Smooth muscle cell (in vitro differentiated cells): ENCODE measurements around the gene CCDC182. TPM values are rescaled to one million over a fixed set of nuclear protein-coding genes. Genes with fewer than 3 reads are reported as not detected.
A peak's percentile ranks its signal among the peaks of the same experiment; 100 is the strongest.

Source experiments
- DNase-seq: peaks from one replicate; lab custom pipeline; 2025; ENCODE audit not compliant: unreplicated experiment; lab: John Stamatoyannopoulos, UW
- H2AFZ ChIP-seq: fragments of 200-600 bp; sonication (generic); 2 replicates; pipeline ENCODE4 v1.6.0; 2016; ENCODE audit warnings: antibody characterized with exemption, low read depth, mild to moderate bottlenecking
- H3F3A ChIP-seq: fragments of 200-600 bp; sonication (generic); 2 replicates; pipeline ENCODE4 v1.6.0; 2017; ENCODE audit warnings: antibody characterized with exemption, low read depth
- H3K27ac ChIP-seq: fragments of 200-600 bp; sonication (generic); 2 replicates; pipeline ENCODE4 v1.5.1; 2016; ENCODE audit warnings: low read depth, mild to moderate bottlenecking
- H3K27me3 ChIP-seq: fragments of 200-600 bp; sonication (generic); 2 replicates; pipeline ENCODE4 v1.6.1; 2016; ENCODE audit warnings: low read depth, mild to moderate bottlenecking
- H3K36me3 ChIP-seq: fragments of 200-600 bp; sonication (generic); 2 replicates; pipeline ENCODE4 v1.5.1; 2016; ENCODE audit warnings: low read depth
- H3K4me1 ChIP-seq: fragments of 200-600 bp; sonication (generic); 2 replicates; pipeline ENCODE4 v1.5.1; 2016; ENCODE audit warnings: low read depth
- H3K4me2 ChIP-seq: fragments of 200-600 bp; sonication (generic); 2 replicates; pipeline ENCODE4 v1.6.0; 2016; ENCODE audit warnings: mild to moderate bottlenecking
- H3K4me3 ChIP-seq: fragments of 200-600 bp; sonication (generic); 2 replicates; pipeline ENCODE4 v1.5.1; 2016; ENCODE audit warnings: mild to moderate bottlenecking
- H3K79me2 ChIP-seq: fragments of 200-600 bp; sonication (generic); 2 replicates; pipeline ENCODE4 v1.6.0; 2016; ENCODE audit warnings: low read depth, mild to moderate bottlenecking
- H3K9ac ChIP-seq: fragments of 200-600 bp; sonication (generic); 2 replicates; pipeline ENCODE4 v1.6.0; 2016; ENCODE audit warnings: low read depth
- H3K9me3 ChIP-seq: fragments of 200-600 bp; sonication (generic); replicated peaks from 2 replicates; pipeline ENCODE4 v1.5.1; 2016; ENCODE audit warnings: low read depth
- H4K20me1 ChIP-seq: fragments of 200-600 bp; sonication (generic); 2 replicates; pipeline ENCODE4 v1.6.0; 2016; ENCODE audit warnings: low read depth
- WGBS: methylation state at CpG from one replicate; pipeline ENCODE4 v1.1.7; 2016; ENCODE audit warnings: low lambda C conversion rate; 5-methylcytosine and 5-hydroxymethylcytosine counted together
- polyA plus RNA-seq: library from polyadenylated mRNA; unstranded; fragments of >200 nt; fragmentation: Nextera tagmentation; extraction: Ambion mirVana; gene quantifications from 2 replicates; pipeline ENCODE4 v1.2.1, GENCODE V29; 2016
- total RNA-seq: library from RNA; depleted of rRNA; stranded (reverse); fragments of >200 nt; gene quantifications from 2 replicates; pipeline ENCODE4 v1.2.3, GENCODE V29; 2014
- TF ChIP-seq, protein P1 (sequence below): fragments of 200-600 bp; sonication (generic); IDR thresholded peaks from 2 replicates; pipeline ENCODE4 v1.5.1; 2017; ENCODE audit warnings: borderline replicate concordance, mild to moderate bottlenecking, antibody characterized with exemption; ENCODE audit not compliant: insufficient read depth, poor library complexity, severe bottlenecking

The CCDC182 gene
- total and polyA plus RNA-seq, 2 experiments from 2014 or later = not detected

DNA sequence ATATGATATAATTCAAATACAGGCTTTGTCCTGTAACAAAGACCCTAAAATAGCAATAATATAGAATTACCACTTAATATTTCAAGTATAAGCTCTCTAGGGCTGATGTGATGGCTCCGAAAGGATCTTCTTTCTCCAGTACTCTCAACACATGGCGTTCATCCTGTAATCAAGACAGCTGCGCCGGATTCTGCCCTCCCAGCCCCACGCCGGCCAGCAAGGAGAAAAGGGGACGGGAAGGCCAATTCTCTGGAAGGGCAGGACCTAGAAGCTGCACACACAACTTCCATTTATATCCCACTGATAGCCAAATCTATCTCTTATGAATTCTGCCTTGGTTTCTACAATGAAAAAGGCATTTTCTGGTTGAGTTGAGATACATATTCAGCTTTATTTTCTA lies 32.0 kb downstream of the CCDC182 start:
- TF ChIP-seq, protein P1, sequence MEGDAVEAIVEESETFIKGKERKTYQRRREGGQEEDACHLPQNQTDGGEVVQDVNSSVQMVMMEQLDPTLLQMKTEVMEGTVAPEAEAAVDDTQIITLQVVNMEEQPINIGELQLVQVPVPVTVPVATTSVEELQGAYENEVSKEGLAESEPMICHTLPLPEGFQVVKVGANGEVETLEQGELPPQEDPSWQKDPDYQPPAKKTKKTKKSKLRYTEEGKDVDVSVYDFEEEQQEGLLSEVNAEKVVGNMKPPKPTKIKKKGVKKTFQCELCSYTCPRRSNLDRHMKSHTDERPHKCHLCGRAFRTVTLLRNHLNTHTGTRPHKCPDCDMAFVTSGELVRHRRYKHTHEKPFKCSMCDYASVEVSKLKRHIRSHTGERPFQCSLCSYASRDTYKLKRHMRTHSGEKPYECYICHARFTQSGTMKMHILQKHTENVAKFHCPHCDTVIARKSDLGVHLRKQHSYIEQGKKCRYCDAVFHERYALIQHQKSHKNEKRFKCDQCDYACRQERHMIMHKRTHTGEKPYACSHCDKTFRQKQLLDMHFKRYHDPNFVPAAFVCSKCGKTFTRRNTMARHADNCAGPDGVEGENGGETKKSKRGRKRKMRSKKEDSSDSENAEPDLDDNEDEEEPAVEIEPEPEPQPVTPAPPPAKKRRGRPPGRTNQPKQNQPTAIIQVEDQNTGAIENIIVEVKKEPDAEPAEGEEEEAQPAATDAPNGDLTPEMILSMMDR = no peak
- WGBS = 89% methylated on average over 7 of the region's 7 CpGs
- Histone ChIP-seq H3K4me3 (no peak overlapping the region), H3K4me2 (no peak overlapping the region), H3K27ac (no peak overlapping the region), H3K27me3 (peaks cover 60% of the 10 kb centered on the region), H2AFZ (no peak overlapping the region), H3K36me3 (no peaks in the 10 kb centered on the region), H3F3A (no peaks in the 10 kb centered on the region), H3K79me2 (no peaks in the 10 kb centered on the region), H4K20me1 (no peaks in the 10 kb centered on the region), H3K9ac (no peak overlapping the region), H3K4me1 (peaks cover 2% of the 10 kb centered on the region), H3K9me3 (no peaks in the 10 kb centered on the region)
- DNase-seq = no peak

DNA sequence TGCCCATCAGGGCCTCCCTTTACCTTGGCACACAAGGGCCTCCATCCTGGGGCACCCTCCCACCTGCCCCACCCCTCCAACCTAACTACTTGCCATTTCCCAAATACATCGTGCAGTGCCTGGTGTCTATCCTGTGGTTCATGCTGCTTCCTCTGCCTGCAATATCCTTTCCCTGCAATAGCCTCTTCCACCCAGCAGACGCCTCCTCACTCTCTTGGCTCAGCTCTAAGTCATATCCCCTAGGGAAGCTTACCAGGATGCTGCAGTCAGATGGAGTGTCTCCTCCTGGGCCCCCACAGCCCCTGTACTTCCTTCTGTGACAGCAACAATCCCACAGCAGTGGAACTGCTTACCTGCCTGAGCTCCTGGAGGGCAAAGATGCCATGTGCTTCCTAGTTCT lies 36.7 kb downstream of the CCDC182 start:
- no peaks in the 10 kb centered on the region for H3K9me3 ChIP-seq
- H3K79me2 ChIP-seq = no peaks in the 10 kb centered on the region
- H3K9ac ChIP-seq = no peak overlapping the region
- H3K27me3 ChIP-seq = peaks cover 20% of the 10 kb centered on the region
- no peaks in the 10 kb centered on the region for H4K20me1 ChIP-seq
- no peak overlapping the region for H2AFZ ChIP-seq
- no peaks in the 10 kb centered on the region for H3F3A ChIP-seq
- TF ChIP-seq, protein P1 = no peak
- no peak overlapping the region for H3K4me2 ChIP-seq
- no peaks in the 10 kb centered on the region for H3K36me3 ChIP-seq
- DNase-seq = no peak
- WGBS = 61% methylated on average over 2 of the region's 2 CpGs
- no peak overlapping the region for H3K27ac ChIP-seq
- no peak overlapping the region for H3K4me3 ChIP-seq
- peaks cover 11% of the 10 kb centered on the region for H3K4me1 ChIP-seq

DNA sequence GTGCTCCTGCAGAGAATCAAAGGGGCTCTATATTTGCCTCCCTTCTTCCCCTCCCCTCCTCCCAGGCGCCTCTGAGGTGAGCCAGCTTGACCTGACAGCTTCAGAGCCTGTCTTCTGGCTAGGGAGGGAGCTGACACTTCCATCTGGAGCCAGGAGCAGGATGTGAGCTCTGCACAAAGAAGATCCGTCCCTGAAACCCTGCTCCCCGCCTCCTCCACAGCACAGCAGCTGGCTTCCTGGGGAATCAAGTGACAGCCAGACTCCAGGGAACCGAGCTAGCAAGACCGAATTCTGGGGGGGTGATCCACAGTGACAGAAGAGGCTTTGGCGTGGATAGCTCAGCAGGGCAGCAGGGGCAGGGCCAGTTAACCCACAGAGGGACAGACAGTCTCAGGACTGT lies 37.2 kb downstream of the CCDC182 start:
- TF ChIP-seq, protein P1 = no peak
- WGBS = 18% methylated on average over 6 of the region's 6 CpGs
- H3K4me3 ChIP-seq = no peak overlapping the region
- H3K79me2 ChIP-seq = no peaks in the 10 kb centered on the region
- H3K9ac ChIP-seq = no peak overlapping the region
- no peaks in the 10 kb centered on the region for H4K20me1 ChIP-seq
- peaks cover 11% of the 10 kb centered on the region for H3K4me1 ChIP-seq
- no peak overlapping the region for H3K27ac ChIP-seq
- H3K9me3 ChIP-seq = no peaks in the 10 kb centered on the region
- no peaks in the 10 kb centered on the region for H3K36me3 ChIP-seq
- DNase-seq = no peak
- peaks cover 15% of the 10 kb centered on the region for H3K27me3 ChIP-seq
- peak overlapping the region; percentile 50 for H3K4me2 ChIP-seq
- H2AFZ ChIP-seq = no peak overlapping the region
- H3F3A ChIP-seq = no peaks in the 10 kb centered on the region

DNA sequence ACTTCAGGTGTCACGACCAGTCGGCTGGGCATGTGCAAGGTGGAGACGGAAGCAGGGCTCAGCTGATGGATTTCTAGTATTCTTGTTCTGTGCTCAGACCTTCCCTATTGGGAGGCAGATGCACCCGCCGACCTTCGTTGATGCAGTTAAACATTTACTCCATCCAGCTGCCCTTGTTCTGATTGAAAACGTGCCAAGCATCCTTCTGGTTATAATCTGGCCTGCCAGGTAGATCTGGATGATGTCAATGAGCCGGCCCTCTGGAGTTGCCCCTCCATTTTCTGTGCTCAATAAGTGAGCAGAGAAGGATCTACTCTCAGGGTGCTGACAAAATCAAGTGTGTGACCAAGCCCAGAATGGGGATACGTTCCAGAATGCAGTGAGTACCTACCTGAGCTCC lies 38.3 kb downstream of the CCDC182 start:
- no peak for DNase-seq
- H3K4me2 ChIP-seq = no peak overlapping the region
- no peak overlapping the region for H2AFZ ChIP-seq
- no peak overlapping the region for H3K4me3 ChIP-seq
- TF ChIP-seq, protein P1 = no peak
- H3K79me2 ChIP-seq = no peaks in the 10 kb centered on the region
- 91% methylated on average over 9 of the region's 9 CpGs for WGBS
- no peaks in the 10 kb centered on the region for H3K36me3 ChIP-seq
- peaks cover 4% of the 10 kb centered on the region for H3K27me3 ChIP-seq
- no peaks in the 10 kb centered on the region for H3K9me3 ChIP-seq
- H3F3A ChIP-seq = no peaks in the 10 kb centered on the region
- H3K27ac ChIP-seq = no peak overlapping the region
- H4K20me1 ChIP-seq = no peaks in the 10 kb centered on the region
- no peak overlapping the region for H3K9ac ChIP-seq
- H3K4me1 ChIP-seq = peaks cover 11% of the 10 kb centered on the region
